OCI-LY1 (cell line): ENCODE measurements around the gene CRYBB1.

ENCODE experiments used
- H2AFZ ChIP-seq: fragments of 200-600 bp; sonication (generic), shearing (Covaris generic); 2 replicates; pipeline ENCODE4 v1.6.0; 2014; ENCODE audit warnings: antibody characterized with exemption, mild to moderate bottlenecking, low read length
- H3F3A ChIP-seq: fragments of 200-600 bp; sonication (generic), shearing (Covaris generic); 2 replicates; pipeline ENCODE4 v1.6.0; 2014; ENCODE audit warnings: mild to moderate bottlenecking, antibody characterized with exemption, low read length, moderate library complexity; ENCODE audit not compliant: insufficient read depth
- H3K27ac ChIP-seq: fragments of 200-600 bp; sonication (generic); 2 replicates; pipeline ENCODE4 v1.5.1; 2014; ENCODE audit warnings: low read length, mixed run types, mild to moderate bottlenecking, low read depth; ENCODE audit not compliant: poor library complexity, severe bottlenecking
- H3K27me3 ChIP-seq: fragments of 200-600 bp; sonication (generic); 2 replicates; pipeline ENCODE4 v1.6.0; 2014; ENCODE audit warnings: antibody characterized with exemption, mild to moderate bottlenecking, low read length, moderate library complexity; ENCODE audit not compliant: insufficient read depth
- H3K36me3 ChIP-seq: fragments of 200-600 bp; sonication (generic); 2 replicates; pipeline ENCODE4 v1.6.1; 2014; ENCODE audit warnings: mild to moderate bottlenecking, antibody characterized with exemption, low read length, moderate library complexity, mixed read lengths; ENCODE audit not compliant: insufficient read depth
- H3K4me1 ChIP-seq: fragments of 200-600 bp; sonication (generic); 2 replicates; pipeline ENCODE4 v1.5.1; 2014; ENCODE audit warnings: mild to moderate bottlenecking, low read length, moderate library complexity; ENCODE audit not compliant: insufficient read depth, severe bottlenecking
- H3K4me2 ChIP-seq: fragments of 200-600 bp; sonication (generic), shearing (Covaris generic); 2 replicates; pipeline ENCODE4 v1.6.1; 2014; ENCODE audit warnings: low read length
- H3K4me3 ChIP-seq: fragments of 200-600 bp; sonication (generic); 2 replicates; pipeline ENCODE4 v1.5.1; 2014; ENCODE audit warnings: low read length, low read depth, mild to moderate bottlenecking, mixed read lengths; ENCODE audit not compliant: poor library complexity, severe bottlenecking
- H3K79me2 ChIP-seq: fragments of 200-600 bp; shearing (Covaris generic); 2 replicates; pipeline ENCODE4 v1.6.1; 2016; ENCODE audit warnings: mixed run types, low read length, mixed read lengths; ENCODE audit not compliant: insufficient read depth
- H3K9ac ChIP-seq: fragments of 200-600 bp; sonication (generic), shearing (Covaris generic); 2 replicates; pipeline ENCODE4 v1.6.1; 2014; ENCODE audit warnings: mild to moderate bottlenecking, low read length, mixed read lengths
- H3K9me2 ChIP-seq: fragments of 200-600 bp; sonication (generic), shearing (Covaris generic); 2 replicates; pipeline ENCODE4 v1.6.1; 2014; ENCODE audit warnings: low read depth, mild to moderate bottlenecking, low read length, mixed read lengths
- H3K9me3 ChIP-seq: fragments of 200-600 bp; shearing (Covaris generic); 2 replicates; pipeline ENCODE4 v1.6.1; 2014; ENCODE audit warnings: low read length, mixed read lengths
- H4K20me1 ChIP-seq: fragments of 200-600 bp; sonication (generic), shearing (Covaris generic); 2 replicates; pipeline ENCODE4 v1.6.0; 2016; ENCODE audit warnings: mild to moderate bottlenecking, low read length; ENCODE audit not compliant: insufficient read depth
- EZH2 ChIP-seq: fragments of 200-600 bp; sonication (generic), shearing (Covaris generic); IDR thresholded peaks from 2 replicates; pipeline ENCODE4 v1.8.0; 2017; ENCODE audit warnings: borderline replicate concordance, mixed run types, mild to moderate bottlenecking, antibody characterized with exemption, low read length, moderate library complexity, mixed read lengths
- TF ChIP-seq, protein P1 (sequence below): fragments of 200-600 bp; sonication (generic), shearing (Covaris generic); IDR thresholded peaks from 2 replicates; pipeline ENCODE4 v1.5.1; 2017; ENCODE audit warnings: mild to moderate bottlenecking, antibody characterized with exemption, low read length, moderate library complexity, mixed read lengths

CRYBB1 gene

DNA sequence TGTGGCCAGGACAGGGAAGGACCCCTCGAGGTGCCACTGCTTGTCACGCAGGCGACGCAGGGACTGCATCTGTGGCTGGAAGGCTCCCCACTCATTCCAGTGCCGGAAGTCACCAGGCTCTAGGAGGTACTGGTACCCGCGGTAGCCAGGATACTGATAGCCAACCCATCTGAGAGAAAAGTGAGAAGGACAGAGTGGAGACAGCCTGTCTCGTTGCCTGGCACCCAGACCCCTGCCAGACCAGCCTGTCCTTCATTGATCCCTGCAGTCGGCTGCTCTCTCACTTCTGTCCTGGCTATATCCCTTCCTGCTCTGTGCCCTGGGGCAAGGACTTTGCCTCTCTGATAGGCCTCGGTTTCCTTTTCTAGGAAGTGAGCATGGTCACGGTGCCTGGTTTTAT is 18.3 kb downstream of the CRYBB1 start:
- Histone ChIP-seq H3K27ac (no peak overlapping the region), H3K4me1 (no peaks in the 10 kb centered on the region), H3F3A (no peaks in the 10 kb centered on the region), H3K9me3 (no peaks in the 10 kb centered on the region), H3K36me3 (no peaks in the 10 kb centered on the region), H3K4me2 (no peak overlapping the region), H3K9ac (no peak overlapping the region), H3K9me2 (no peaks in the 10 kb centered on the region), H3K27me3 (no peaks in the 10 kb centered on the region), H3K4me3 (no peak overlapping the region), H4K20me1 (no peaks in the 10 kb centered on the region), H3K79me2 (no peaks in the 10 kb centered on the region), H2AFZ (no peak overlapping the region)
- TF ChIP-seq, protein P1, sequence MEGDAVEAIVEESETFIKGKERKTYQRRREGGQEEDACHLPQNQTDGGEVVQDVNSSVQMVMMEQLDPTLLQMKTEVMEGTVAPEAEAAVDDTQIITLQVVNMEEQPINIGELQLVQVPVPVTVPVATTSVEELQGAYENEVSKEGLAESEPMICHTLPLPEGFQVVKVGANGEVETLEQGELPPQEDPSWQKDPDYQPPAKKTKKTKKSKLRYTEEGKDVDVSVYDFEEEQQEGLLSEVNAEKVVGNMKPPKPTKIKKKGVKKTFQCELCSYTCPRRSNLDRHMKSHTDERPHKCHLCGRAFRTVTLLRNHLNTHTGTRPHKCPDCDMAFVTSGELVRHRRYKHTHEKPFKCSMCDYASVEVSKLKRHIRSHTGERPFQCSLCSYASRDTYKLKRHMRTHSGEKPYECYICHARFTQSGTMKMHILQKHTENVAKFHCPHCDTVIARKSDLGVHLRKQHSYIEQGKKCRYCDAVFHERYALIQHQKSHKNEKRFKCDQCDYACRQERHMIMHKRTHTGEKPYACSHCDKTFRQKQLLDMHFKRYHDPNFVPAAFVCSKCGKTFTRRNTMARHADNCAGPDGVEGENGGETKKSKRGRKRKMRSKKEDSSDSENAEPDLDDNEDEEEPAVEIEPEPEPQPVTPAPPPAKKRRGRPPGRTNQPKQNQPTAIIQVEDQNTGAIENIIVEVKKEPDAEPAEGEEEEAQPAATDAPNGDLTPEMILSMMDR = no peak
- TF ChIP-seq EZH2 = no peak

DNA sequence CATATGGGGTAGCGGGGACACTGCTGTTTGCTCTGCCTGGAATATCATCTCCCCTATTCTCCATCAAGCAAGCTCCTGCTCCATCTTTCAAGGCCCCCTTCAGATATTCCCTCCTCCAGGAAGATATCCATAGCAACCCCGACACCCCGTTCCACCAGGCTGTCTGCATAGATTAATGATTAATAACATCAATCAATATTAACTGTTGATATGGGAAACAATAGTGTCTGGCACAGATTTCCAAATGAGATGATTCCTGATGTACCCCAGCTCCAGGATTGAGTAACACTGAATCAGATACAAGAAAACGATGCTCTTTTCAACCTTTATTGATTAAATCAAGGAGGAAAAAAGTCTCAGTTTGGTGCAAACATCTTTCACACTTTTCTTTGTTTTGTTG is 20.3 kb downstream of the CRYBB1 start:
- H3K27ac ChIP-seq = no peak overlapping the region
- TF ChIP-seq, protein P1 = no peak
- TF ChIP-seq EZH2 = no peak
- no peaks in the 10 kb centered on the region for H3K27me3 ChIP-seq
- H3K36me3 ChIP-seq = no peaks in the 10 kb centered on the region
- no peak overlapping the region for H3K4me2 ChIP-seq
- H3K9me3 ChIP-seq = no peaks in the 10 kb centered on the region
- H3F3A ChIP-seq = no peaks in the 10 kb centered on the region
- no peaks in the 10 kb centered on the region for H3K9me2 ChIP-seq
- no peaks in the 10 kb centered on the region for H4K20me1 ChIP-seq
- H2AFZ ChIP-seq = no peak overlapping the region
- H3K79me2 ChIP-seq = no peaks in the 10 kb centered on the region
- peaks cover 2% of the 10 kb centered on the region for H3K4me1 ChIP-seq
- H3K9ac ChIP-seq = no peak overlapping the region
- no peak overlapping the region for H3K4me3 ChIP-seq

GRCh38 chr22:26597026-26597425 is 20.8 kb downstream of the CRYBB1 start:
- no peaks in the 10 kb centered on the region for H3K9me2 ChIP-seq
- TF ChIP-seq, protein P1 = no peak
- no peak for TF ChIP-seq EZH2
- H2AFZ ChIP-seq = no peak overlapping the region
- H3K27me3 ChIP-seq = no peaks in the 10 kb centered on the region
- no peaks in the 10 kb centered on the region for H4K20me1 ChIP-seq
- no peak overlapping the region for H3K9ac ChIP-seq
- no peak overlapping the region for H3K4me2 ChIP-seq
- H3K9me3 ChIP-seq = no peaks in the 10 kb centered on the region
- no peak overlapping the region for H3K4me3 ChIP-seq
- peaks cover 5% of the 10 kb centered on the region for H3K4me1 ChIP-seq
- no peaks in the 10 kb centered on the region for H3K36me3 ChIP-seq
- no peak overlapping the region for H3K27ac ChIP-seq
- no peaks in the 10 kb centered on the region for H3F3A ChIP-seq
- no peaks in the 10 kb centered on the region for H3K79me2 ChIP-seq
